Measurements from ENCODE around the gene RHO.

The RHO gene

DNA sequence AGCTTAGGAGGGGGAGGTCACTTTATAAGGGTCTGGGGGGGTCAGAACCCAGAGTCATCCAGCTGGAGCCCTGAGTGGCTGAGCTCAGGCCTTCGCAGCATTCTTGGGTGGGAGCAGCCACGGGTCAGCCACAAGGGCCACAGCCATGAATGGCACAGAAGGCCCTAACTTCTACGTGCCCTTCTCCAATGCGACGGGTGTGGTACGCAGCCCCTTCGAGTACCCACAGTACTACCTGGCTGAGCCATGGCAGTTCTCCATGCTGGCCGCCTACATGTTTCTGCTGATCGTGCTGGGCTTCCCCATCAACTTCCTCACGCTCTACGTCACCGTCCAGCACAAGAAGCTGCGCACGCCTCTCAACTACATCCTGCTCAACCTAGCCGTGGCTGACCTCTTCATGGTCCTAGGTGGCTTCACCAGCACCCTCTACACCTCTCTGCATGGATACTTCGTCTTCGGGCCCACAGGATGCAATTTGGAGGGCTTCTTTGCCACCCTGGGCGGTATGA lies at the start of gene RHO:
Gene RHO, plus strand, starts transcription at position 51 of the 512 bp plus-strand sequence. Its CDS starts 95 bp downstream, at position 146.
- no peak for TF ChIP-seq GATA3 (IDR thresholded peaks at IDR 0.05; ENCODE audit: low read depth, low read length)

DNA sequence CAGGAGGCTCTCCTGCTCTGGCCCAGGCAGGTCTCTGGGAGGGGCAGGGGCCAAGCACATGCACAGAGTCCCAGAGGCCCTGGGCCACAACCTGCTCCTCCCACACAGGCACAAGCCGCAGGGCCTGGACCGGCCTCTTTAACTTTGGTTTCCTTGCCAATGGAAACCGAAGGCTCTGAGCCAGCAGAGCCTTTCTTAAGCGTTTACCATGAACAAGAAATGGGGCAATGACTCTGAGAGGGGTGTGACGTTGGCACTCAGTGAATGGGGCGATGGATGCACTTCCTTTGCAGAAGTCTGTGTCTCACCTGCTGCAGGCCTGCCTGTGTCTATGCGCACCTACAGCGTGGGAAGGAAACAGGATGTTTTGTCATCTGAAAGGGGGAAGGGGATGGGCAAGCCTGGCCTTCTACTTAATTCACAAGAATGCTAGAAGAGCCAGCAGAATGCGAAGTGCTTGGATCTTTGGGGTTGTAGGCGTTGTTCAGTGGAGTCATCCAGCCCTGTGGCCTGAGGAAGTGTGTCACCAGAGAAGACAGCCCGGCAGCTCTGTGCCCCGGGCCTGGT lies 46.6 kb upstream of the RHO start:
- TF ChIP-seq GATA2 (IDR thresholded peaks at IDR 0.05; ENCODE audit: low read depth, low read length) (no peak), GATA3 (IDR thresholded peaks at IDR 0.05; ENCODE audit: low read depth, low read length) (no peak)

DNA sequence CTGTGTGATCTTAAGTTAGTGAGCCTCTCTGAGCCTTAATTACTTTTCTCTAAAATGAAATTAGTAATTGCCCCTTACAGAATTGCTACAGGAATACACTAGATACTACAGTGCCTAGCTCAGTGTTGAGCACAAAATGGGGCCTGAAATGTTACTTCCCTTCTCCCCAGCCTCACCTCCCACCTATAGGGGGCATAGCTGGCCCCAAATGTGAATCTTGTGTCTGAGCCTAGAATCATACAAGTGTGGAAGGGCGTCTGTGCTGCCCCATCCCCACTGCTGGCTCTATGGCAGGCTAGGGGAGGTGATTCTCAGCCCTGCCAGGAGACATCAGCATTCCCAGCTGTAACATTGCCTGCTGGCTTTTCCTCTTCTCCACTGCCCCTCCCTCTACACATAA lies 45.7 kb upstream of the RHO start:
- TF ChIP-seq GATA2 (IDR thresholded peaks at IDR 0.05; ENCODE audit: low read depth, low read length) (no peak), GATA3 (IDR thresholded peaks at IDR 0.05; ENCODE audit: low read depth, low read length) (no peak)

DNA sequence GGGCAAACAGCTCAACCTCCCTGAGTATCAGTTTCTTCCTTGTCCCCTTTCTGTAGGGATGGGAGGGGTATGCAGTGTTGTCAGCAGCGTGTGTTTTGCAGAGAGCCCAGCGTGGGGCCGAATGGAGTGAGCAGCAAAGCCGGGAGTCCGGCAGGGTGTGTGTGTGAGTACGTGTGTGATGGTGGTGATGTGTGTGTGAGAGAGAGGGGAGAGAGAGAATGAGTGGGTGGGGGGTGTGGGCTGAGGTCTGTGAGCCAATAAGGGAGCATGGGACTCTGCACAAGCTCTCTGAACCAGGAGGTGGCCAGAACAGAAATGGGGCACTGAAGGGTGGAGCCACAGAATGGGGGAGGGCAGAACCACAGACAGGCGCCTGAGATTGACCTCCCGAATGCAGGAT lies 44.6 kb upstream of the RHO start:
- TF ChIP-seq GATA3 (IDR thresholded peaks at IDR 0.05; ENCODE audit: low read depth, low read length), result no peak
- no peak for TF ChIP-seq GATA2 (IDR thresholded peaks at IDR 0.05; ENCODE audit: low read depth, low read length)

DNA sequence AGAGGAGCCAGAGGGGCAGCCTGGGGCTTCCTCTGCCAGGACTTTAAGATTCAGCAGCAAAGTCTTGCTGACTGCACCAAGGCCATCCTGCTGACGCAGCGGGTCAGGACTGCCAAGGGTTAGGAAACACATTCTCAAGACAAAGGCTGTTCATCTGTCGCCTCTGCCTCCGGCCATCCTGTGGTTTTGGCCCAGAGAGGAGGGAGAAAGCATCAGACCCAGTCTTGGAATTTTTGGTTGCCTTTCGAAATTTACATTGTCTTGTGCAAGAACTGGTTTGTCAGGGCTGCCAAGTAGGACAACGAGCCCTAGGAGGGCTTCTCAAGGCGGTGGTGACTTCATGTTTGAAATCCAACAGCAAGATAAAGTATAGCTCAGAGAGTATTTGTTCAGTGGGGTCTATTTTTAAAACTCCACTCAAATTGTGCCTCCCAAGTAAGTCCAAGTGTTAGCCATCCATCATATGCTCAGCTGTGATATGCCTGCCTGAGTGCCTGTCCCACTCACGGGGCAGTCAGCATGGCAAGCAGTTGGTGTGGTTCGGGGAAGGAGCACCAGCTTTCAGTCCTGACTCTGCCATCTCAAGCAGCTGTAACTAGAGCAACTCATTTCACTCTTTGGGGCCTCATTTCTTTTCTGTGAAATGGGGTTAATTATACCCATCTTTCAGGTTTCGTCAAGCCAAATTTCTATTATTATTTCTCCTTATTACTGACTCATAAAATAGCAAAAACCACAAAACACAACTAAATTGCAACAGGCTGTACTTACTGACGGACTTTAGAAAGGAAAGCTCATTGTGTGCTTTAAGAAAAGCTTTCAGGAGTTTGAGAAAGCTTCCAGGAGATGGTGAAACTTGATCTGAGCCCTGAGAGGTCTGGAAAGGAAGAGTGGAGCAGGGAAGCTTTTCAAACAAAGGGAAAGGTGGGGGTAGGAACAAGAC lies 42.4 kb upstream of the RHO start:
- TF ChIP-seq GATA3 (IDR thresholded peaks at IDR 0.05; ENCODE audit: low read depth, low read length), result no peak
- no peak for TF ChIP-seq GATA2 (IDR thresholded peaks at IDR 0.05; ENCODE audit: low read depth, low read length)

DNA sequence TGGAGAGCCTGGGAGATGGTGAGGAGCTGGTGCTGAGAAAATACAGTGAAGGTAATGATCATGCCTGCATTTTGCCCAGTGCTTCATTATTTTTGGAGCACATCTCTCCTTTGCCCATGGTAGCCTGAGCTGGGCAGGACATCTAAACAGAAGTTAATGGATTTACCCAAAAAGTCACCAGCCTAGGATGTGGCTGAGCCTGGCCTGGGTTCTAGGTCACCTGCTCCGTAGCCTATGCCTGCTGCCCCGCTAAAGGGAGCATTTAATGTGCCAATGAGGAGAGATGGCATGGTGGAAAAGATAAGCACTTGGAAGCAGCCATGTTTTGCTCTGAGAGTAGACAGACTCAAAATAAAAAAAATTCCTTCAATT lies 41.8 kb upstream of the RHO start:
- TF ChIP-seq GATA3 (IDR thresholded peaks at IDR 0.05; ENCODE audit: low read depth, low read length) (no peak), GATA2 (IDR thresholded peaks at IDR 0.05; ENCODE audit: low read depth, low read length) (no peak)

DNA sequence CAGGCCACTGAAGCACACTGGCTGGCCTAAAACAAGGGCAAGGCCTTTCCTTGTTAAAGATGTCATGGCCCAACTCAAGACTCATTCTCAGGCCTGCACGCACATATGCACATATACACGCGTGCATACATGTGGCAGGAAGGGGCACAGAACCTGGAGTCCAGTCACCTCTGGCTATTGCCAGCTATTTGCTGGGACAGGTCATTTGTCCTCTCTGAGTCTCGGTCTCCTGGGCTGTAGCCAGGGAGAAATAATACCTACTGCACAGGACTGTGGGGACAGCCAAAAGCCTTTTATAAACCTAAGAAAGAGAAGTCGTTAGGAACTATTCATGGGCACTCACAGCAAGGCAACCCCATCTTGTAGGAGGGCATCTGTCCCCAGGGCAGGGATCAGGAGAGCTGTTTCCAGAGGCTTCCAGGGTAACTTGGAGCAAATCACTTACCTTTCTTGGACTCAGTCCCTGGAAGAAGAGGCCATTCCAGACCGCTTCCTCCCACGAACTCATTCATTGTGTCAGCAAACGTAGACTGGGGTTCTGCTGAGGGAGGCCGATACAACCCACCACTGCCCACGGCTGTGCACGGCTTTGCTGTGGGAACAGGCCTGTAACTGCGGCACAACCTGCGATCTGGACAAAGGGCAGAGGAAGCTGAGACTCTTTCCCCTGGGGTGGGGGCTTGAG lies 41.1 kb upstream of the RHO start:
- TF ChIP-seq GATA3 (IDR thresholded peaks at IDR 0.05; ENCODE audit: low read depth, low read length) (no peak), GATA2 (IDR thresholded peaks at IDR 0.05; ENCODE audit: low read depth, low read length) (no peak)

DNA sequence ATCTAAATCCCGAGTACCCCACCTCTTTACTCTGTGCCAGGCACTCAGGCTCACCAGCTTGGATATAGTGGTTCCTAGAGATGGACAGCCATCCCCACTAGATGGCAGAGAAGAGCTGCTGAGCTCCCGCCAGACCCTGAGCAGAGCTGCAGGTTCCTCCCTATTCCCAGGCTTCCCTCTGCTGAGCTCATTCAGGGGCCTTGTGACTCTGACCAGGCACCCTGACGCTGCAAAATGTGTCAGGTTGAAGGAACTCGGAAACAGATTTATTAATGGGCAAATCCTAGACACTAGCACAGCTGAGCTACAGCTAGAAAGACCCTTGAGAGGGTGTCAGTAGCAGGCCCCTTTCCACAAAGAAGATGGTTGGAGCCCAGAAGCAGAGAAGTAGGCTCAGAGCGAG lies 38.2 kb upstream of the RHO start:
- TF ChIP-seq GATA3 (IDR thresholded peaks at IDR 0.05; ENCODE audit: low read depth, low read length) (no peak), GATA2 (IDR thresholded peaks at IDR 0.05; ENCODE audit: low read depth, low read length) (no peak)

DNA sequence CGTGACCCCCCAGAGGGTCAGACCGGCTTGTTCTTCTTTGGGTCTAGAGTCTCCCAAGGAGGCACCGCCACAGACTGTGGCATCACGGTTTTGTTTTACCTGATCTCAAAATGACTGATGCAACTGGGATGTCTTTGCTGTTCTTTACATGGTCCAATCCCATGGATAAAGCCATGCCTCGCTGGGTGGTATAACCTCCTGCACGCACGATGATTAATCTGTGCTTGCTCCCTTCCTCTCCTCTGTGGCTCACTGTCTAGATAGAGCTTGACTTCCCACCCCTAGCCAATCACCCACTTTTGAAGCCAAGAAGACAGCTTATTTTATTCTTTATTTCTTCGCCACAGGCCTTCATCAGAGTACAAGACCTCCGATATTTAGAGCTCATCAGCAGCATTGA lies 36.6 kb upstream of the RHO start:
- TF ChIP-seq GATA2 (IDR thresholded peaks at IDR 0.05; ENCODE audit: low read depth, low read length) (no peak), GATA3 (IDR thresholded peaks at IDR 0.05; ENCODE audit: low read depth, low read length) (no peak)

DNA sequence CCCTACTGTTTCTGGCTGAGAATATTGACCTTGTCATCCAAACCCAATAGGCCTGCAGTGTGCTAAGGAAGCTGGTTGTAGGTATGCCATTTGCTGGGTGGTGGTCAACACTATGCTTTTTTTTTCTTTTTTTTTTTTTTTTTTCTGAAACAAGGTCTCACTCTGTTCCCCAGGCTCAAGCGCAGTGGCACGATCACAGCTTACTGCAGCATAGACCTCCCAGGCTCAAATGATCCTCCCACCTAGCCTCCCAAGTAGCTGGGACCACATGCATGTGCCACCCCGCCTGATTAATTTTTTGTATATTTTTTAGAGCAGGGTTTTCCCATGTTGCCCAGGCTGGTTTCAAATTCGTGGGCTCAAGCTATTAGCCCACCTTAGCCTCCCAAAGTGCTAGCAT lies 35.7 kb upstream of the RHO start:
- no peak for TF ChIP-seq GATA2 (IDR thresholded peaks at IDR 0.05; ENCODE audit: low read depth, low read length)
- no peak for TF ChIP-seq GATA3 (IDR thresholded peaks at IDR 0.05; ENCODE audit: low read depth, low read length)

DNA sequence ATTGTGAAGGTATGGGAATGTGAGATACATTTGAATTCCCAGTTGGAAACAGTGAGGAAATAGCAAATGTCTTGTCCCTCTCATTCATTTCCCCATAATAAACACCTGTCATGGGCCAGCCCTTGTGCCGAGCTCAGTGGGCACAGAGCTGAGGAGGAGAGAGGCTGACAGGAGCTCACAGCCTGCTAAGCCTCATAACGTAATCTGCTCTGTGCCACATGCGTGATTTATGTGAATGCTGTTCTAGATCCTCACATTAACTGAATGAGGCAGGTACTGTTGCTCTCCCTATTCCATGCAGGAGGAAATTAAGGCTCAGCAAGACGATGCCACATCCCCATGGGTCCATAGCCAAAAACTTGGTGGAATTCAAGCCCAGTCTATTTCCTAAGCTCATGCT lies 35.2 kb upstream of the RHO start:
- TF ChIP-seq GATA3 (IDR thresholded peaks at IDR 0.05; ENCODE audit: low read depth, low read length) (no peak), GATA2 (IDR thresholded peaks at IDR 0.05; ENCODE audit: low read depth, low read length) (no peak)

DNA sequence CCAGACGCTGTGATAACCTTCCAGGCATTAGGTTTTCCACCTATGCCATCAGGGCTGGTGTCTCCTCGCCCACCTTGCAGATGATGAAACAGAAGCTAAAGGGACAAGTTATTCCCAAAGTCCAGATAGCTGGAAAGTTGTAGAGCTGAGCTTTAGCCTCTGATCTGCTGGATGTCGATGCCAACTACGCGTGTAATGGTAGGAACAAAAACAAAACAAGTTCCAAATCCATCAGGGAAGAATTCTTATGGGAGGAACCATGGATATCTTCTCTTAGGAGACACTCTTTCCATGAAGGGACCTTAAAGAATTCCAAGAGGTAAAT lies 28.1 kb upstream of the RHO start:
- TF ChIP-seq GATA3 (IDR thresholded peaks at IDR 0.05; ENCODE audit: low read depth, low read length) (no peak), GATA2 (IDR thresholded peaks at IDR 0.05; ENCODE audit: low read depth, low read length) (no peak)

DNA sequence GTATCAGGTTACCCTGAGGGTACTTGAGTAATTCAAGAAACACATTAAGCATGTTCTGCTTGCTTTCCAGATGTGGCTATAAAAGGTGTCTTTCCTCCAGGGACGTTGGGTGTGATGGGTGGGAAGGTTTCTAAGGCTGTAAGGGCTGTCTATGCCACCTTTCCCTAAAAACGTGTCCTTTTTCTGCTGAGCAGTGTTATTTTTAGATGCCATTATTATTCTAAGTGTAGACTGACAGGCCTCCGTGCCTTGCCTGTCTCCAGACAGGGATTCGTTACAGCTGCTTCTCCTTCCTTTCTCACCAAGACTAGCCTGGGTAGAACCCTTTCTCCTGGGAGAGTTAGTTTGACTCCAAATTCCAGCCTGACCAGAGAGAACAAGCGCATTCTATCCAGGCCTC lies 26.8 kb upstream of the RHO start:
- TF ChIP-seq GATA2 (IDR thresholded peaks at IDR 0.05; ENCODE audit: low read depth, low read length) (no peak), GATA3 (IDR thresholded peaks at IDR 0.05; ENCODE audit: low read depth, low read length) (no peak)

DNA sequence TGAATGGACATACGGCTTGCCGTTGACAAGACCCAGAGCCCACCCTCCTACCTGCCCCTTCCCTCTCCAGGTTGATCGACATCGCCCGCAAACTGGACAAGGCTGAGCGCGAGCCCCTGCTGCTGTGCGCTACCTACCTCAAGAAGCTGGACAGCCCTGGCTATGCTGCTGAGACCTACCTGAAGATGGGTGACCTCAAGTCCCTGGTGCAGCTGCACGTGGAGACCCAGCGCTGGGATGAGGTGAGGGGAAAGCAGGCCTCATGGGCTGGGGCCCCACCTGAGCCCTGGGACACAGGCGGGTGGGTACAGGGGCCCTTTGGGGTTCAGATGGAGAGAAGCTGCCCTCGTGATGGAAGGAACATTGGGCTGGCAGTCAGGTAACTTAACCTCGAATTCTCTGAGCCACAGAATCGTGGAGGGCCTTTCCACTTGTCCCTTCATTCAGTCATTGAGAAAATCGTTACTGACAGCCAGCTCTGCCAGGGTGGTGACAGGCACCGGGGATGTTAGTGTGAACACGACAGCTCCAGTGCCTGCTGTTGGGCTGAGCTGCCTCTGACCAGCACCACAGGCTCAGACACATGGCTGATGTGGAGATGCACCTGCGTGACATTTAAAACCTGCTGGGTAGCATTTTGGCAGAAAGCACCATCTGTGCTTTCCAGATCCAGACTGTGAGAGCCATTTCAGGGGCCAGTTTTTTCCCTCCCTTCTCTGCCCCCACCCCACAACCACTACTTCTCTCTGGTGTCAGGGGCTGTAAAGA lies 25.6 kb upstream of the RHO start:
- TF ChIP-seq GATA3 (IDR thresholded peaks at IDR 0.05; ENCODE audit: low read depth, low read length) (no peak), GATA2 (IDR thresholded peaks at IDR 0.05; ENCODE audit: low read depth, low read length) (no peak)
